ENCODE results near the gene ANKH.

Gene ANKH

GRCh38 chr5:14702238-14702839 lies 169.2 kb downstream of the ANKH start:
- no peak for TF ChIP-seq CTCF (IDR thresholded peaks at IDR 0.05; ENCODE audit: low read depth, low read length)
- H3K4me3 ChIP-seq (replicated peaks in 1 of 2; ENCODE audit: low read depth in 2 of 2, low read length in 2 of 2), result no peak overlapping the region
- DNase-seq (ENCODE audit: low read depth in 2 of 2), result no peak

- no peak overlapping the region for H3K4me3 ChIP-seq (replicated peaks in 1 of 2; ENCODE audit: low read depth in 2 of 2, low read length in 2 of 2)
- no peak for DNase-seq (ENCODE audit: low read depth in 2 of 2)
- TF ChIP-seq CTCF (IDR thresholded peaks at IDR 0.05; ENCODE audit: low read depth, low read length), result no peak
These were observed 170.0 kb downstream of the ANKH start for GRCh38 chr5:14701556-14701955.

GRCh38 chr5:14700478-14701436 lies 170.8 kb downstream of the ANKH start:
- TF ChIP-seq CTCF (IDR thresholded peaks at IDR 0.05; ENCODE audit: low read depth, low read length), result no peak
- peak in 1 of 2 donors; percentile 25 for DNase-seq (ENCODE audit: low read depth in 2 of 2)
- H3K4me3 ChIP-seq (replicated peaks in 1 of 2; ENCODE audit: low read depth in 2 of 2, low read length in 2 of 2), result no peak overlapping the region

GRCh38 chr5:14699807-14700400 lies 171.7 kb downstream of the ANKH start:
- TF ChIP-seq CTCF (IDR thresholded peaks at IDR 0.05; ENCODE audit: low read depth, low read length), result no peak
- DNase-seq (ENCODE audit: low read depth in 2 of 2), result no peak
- no peak overlapping the region for H3K4me3 ChIP-seq (replicated peaks in 1 of 2; ENCODE audit: low read depth in 2 of 2, low read length in 2 of 2)

GRCh38 chr5:14699159-14699558 lies 172.4 kb downstream of the ANKH start:
- H3K4me3 ChIP-seq (replicated peaks in 1 of 2; ENCODE audit: low read depth in 2 of 2, low read length in 2 of 2), result no peak overlapping the region
- DNase-seq (ENCODE audit: low read depth in 2 of 2), result no peak
- no peak for TF ChIP-seq CTCF (IDR thresholded peaks at IDR 0.05; ENCODE audit: low read depth, low read length)

- no peak overlapping the region for H3K4me3 ChIP-seq (replicated peaks in 1 of 2; ENCODE audit: low read depth in 2 of 2, low read length in 2 of 2)
- DNase-seq (ENCODE audit: low read depth in 2 of 2), result no peak
- TF ChIP-seq CTCF (IDR thresholded peaks at IDR 0.05; ENCODE audit: low read depth, low read length), result no peak
These were observed 173.1 kb downstream of the ANKH start for GRCh38 chr5:14698495-14698894.

Measured in cardiac fibroblast (primary cell).